Body of pancreas (tissue), 4 donors: ENCODE data around the gene SMOC2. TPM values are rescaled to one million over a fixed set of nuclear protein-coding genes. Genes with fewer than 3 reads are reported as not detected.

ENCODE experiments used
- ATAC-seq: fragments of 150-250 bp; one replicate; pipeline ENCODE4 v1.9.1; 2016
- DNase-seq, 4 donors: peaks; one replicate each; pipeline ENCODE4 v3.0.0-alpha.2; 2019
- H3K27ac ChIP-seq, 4 donors: fragments of 200-600 bp; sonication (generic); 1 replicate in 3 of 4; 2 replicates in 1 of 4; pipeline versions ENCODE4 v1.5.1 to v1.6.1; 2016 to 2019; ENCODE audit warnings: mild to moderate bottlenecking in 1 of 4, mixed read lengths in 1 of 4, moderate library complexity in 1 of 4
- H3K27me3 ChIP-seq, 2 donors: fragments of 200-600 bp; sonication (generic); one replicate each; pipeline ENCODE4 v1.6.0; 2016; ENCODE audit warnings: mild to moderate bottlenecking in 1 of 2
- H3K36me3 ChIP-seq, 2 donors: fragments of 200-600 bp; sonication (generic); replicated peaks in 1 of 2; 2 replicates each; pipeline ENCODE4 v1.5.1; 2016; ENCODE audit warnings: low read depth in 2 of 2; ENCODE audit not compliant: insufficient read depth in 1 of 2
- H3K4me1 ChIP-seq: fragments of 200-600 bp; sonication (generic); one replicate; pipeline ENCODE4 v1.6.0; 2016
- H3K4me3 ChIP-seq, 2 donors: fragments of 200-600 bp; sonication (generic); 1 replicate in 1 of 2; 2 replicates in 1 of 2; pipeline ENCODE4 v1.5.1; 2016 to 2019
- H3K9me3 ChIP-seq, 3 donors: fragments of 200-600 bp; sonication (generic); 1 replicate in 2 of 3; 2 replicates in 1 of 3; pipeline ENCODE4 v1.5.1; 2016
- POLR2A ChIP-seq, 3 donors: fragments of 450-650 bp; IDR thresholded peaks; one replicate each; pipeline ENCODE4 v1.6.1; 2016; ENCODE audit warnings: antibody characterized with exemption in 3 of 3, mild to moderate bottlenecking in 2 of 3
- WGBS, 2 donors: methylation state at CpG; one replicate each; pipeline ENCODE4 v1.1.5; 2017; 5-methylcytosine and 5-hydroxymethylcytosine counted together
- intact Hi-C: fragments of 100-400 bp; cut with DNase I; formaldehyde crosslinking; loops from one replicate; pipeline ENCODE4 v1.15.1; 2023
- total RNA-seq, 2 donors: library from RNA; depleted of rRNA; stranded (reverse); fragments of >200 nt; gene quantifications; one replicate each; pipeline ENCODE4 v1.1.0, GENCODE V29; 2016
- TF ChIP-seq, protein P1 (sequence below), 7 experiments: fragments of 450-650 bp in 4 of 7; fragments of 200-600 bp in 3 of 7; sonication (generic) in 3 of 7; IDR thresholded peaks; one replicate each; pipeline ENCODE4 v1.5.1; 2016 to 2019; ENCODE audit warnings: antibody characterized with exemption in 7 of 7

Gene SMOC2
- total RNA-seq, 2 donors from 2014 or later: 22.7 to 31.4 TPM

DNA sequence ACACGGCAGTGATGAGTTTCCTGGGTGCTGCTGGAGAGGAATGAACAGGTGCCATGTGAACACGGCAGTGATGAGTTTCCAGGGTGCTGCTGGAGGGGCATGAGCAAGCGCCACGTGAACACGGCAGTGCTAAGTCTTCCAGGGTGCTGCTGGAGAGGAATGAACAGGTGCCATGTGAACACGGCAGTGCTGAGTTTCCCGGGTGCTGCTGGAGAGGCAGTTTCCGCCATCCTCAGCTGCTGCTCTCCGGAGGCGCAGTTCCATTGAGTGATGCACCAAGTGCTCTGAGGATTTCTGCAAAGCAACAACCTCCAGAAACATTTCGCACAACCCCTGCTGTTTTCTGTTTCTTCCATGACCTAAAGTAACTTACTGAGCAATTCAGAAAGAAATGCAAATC is 155.4 kb downstream of the SMOC2 start:
- no peaks in the 10 kb centered on the region for H3K27me3 ChIP-seq
- no peaks in the 10 kb centered on the region for H3K36me3 ChIP-seq
- H3K27ac ChIP-seq: no peak overlapping the region
- intact Hi-C loops: no loop called here
- WGBS, 2 donors: 64 to 71% methylated on average over 11 of the region's 11 CpGs
- no peak for TF ChIP-seq POLR2A (IDR thresholded peaks at IDR 0.05)
- TF ChIP-seq, protein P1, sequence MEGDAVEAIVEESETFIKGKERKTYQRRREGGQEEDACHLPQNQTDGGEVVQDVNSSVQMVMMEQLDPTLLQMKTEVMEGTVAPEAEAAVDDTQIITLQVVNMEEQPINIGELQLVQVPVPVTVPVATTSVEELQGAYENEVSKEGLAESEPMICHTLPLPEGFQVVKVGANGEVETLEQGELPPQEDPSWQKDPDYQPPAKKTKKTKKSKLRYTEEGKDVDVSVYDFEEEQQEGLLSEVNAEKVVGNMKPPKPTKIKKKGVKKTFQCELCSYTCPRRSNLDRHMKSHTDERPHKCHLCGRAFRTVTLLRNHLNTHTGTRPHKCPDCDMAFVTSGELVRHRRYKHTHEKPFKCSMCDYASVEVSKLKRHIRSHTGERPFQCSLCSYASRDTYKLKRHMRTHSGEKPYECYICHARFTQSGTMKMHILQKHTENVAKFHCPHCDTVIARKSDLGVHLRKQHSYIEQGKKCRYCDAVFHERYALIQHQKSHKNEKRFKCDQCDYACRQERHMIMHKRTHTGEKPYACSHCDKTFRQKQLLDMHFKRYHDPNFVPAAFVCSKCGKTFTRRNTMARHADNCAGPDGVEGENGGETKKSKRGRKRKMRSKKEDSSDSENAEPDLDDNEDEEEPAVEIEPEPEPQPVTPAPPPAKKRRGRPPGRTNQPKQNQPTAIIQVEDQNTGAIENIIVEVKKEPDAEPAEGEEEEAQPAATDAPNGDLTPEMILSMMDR (IDR thresholded peaks at IDR 0.05): no peak
- no peaks in the 10 kb centered on the region for H3K4me1 ChIP-seq
- ATAC-seq (no peak), DNase-seq (peak in 2 of 4 donors; percentile 43 to 45)
- H3K4me3 ChIP-seq: no peak overlapping the region
- no peaks in the 10 kb centered on the region for H3K9me3 ChIP-seq

DNA sequence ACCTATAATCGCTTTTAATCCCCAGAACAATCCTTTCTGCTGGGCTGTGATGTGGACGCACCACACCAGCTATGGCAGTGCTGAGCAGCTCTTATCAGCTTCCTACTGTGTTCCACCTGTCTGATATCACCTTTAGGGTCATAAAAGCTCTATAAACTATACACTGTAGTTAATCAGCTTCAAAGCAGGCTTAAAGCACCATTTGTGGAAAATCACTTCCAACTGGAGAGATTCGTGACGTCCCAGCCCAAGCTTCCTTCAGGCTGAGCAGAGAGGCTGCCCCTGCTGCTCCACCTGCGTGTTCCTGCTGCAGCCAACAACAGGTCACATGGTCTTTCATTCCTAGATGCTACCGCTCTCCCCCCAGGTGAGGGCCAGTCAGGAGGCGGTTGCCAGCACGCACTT is 156.5 kb downstream of the SMOC2 start:
- no peak overlapping the region for H3K27ac ChIP-seq
- H3K4me3 ChIP-seq: no peak overlapping the region
- no peaks in the 10 kb centered on the region for H3K4me1 ChIP-seq
- intact Hi-C loops: no loop called here
- ATAC-seq (no peak), DNase-seq (no peak)
- H3K9me3 ChIP-seq: no peaks in the 10 kb centered on the region
- WGBS, 2 donors: 54 to 65% methylated on average over 7 to 8 of the region's 8 CpGs
- no peaks in the 10 kb centered on the region for H3K36me3 ChIP-seq
- no peak for TF ChIP-seq POLR2A (IDR thresholded peaks at IDR 0.05)
- TF ChIP-seq, protein P1 (IDR thresholded peaks at IDR 0.05): no peak
- H3K27me3 ChIP-seq: no peaks in the 10 kb centered on the region

DNA sequence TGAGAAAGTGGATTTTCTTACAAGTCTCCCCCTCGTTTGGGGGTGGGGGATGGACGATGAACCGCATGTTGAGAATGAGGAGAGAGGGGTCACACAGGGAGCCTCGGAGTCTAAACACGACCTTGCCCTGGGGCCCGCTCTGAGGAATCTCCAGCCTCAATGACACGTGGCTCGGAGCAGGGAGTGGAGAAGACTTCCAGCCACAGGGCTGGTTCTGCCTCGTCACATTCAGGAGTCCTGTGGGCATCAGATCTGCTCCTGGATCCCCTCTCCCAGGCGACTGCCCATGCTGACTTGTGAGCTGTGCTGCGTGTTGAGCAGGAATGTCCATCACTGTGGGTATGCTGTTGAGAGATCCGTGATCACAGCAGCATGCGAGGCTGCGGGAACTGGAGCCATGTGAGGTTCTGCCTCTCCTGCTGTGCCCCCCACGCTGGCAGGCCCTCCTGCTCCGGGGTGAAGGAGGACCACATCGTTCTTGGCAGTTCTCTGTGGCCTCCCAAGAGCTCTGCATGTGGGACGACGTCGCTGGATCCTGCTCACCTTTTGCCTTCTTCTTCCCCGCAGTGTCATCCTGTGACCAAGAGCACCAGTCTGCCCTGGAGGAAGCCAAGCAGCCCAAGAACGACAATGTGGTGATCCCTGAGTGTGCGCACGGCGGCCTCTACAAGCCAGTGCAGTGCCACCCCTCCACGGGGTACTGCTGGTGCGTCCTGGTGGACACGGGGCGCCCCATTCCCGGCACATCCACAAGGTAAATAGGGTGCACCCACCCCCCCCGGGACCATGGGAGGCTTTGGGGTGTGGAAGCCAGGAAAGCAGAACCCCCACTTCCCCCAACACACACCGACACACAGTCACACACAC is 157.5 kb downstream of the SMOC2 start:
- H3K4me3 ChIP-seq: no peak overlapping the region
- intact Hi-C loops: no loop called here
- H3K27me3 ChIP-seq: no peaks in the 10 kb centered on the region
- no peak overlapping the region for H3K27ac ChIP-seq
- ATAC-seq (no peak), DNase-seq (no peak)
- H3K9me3 ChIP-seq: no peaks in the 10 kb centered on the region
- no peaks in the 10 kb centered on the region for H3K4me1 ChIP-seq
- TF ChIP-seq POLR2A (IDR thresholded peaks at IDR 0.05): no peak
- TF ChIP-seq, protein P1 (IDR thresholded peaks at IDR 0.05): no peak
- H3K36me3 ChIP-seq: no peaks in the 10 kb centered on the region
- WGBS, 2 donors: 78 to 80% methylated on average over 31 of the region's 32 CpGs

DNA sequence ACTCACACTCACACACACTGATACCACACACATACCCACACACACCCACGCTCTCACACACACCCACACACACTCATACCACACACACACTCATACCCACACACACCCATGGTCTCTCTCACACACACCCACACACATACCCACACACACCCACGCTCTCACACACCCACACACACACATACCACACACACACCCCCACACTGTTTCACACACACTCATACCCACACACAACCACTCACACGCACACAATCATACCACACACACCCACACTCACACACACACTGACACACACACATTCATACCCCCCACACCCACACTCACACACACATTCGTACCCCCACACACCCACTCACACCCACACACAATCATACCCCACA is 158.1 kb downstream of the SMOC2 start:
- ATAC-seq (no peak), DNase-seq (no peak)
- TF ChIP-seq, protein P1 (IDR thresholded peaks at IDR 0.05): no peak
- no peak for TF ChIP-seq POLR2A (IDR thresholded peaks at IDR 0.05)
- Histone ChIP-seq H3K4me3 (no peak overlapping the region), H3K4me1 (no peaks in the 10 kb centered on the region), H3K27me3 (no peaks in the 10 kb centered on the region), H3K36me3 (no peaks in the 10 kb centered on the region), H3K9me3 (no peaks in the 10 kb centered on the region), H3K27ac (no peak overlapping the region)
- intact Hi-C loops: no loop called here
- 69 to 75% methylated on average over 4 of the region's 4 CpGs for WGBS, 2 donors
